HUES64 (cell line): Measurements from ENCODE around the gene METRN.
A peak's percentile ranks its signal among the peaks of the same experiment; 100 is the strongest.

Experiments
- H3K27ac ChIP-seq: 2 replicates; pipeline ENCODE4 v1.7.0; 2013; ENCODE audit warnings: low read depth, low read length, inconsistent platforms
- H3K27me3 ChIP-seq: 2 replicates; pipeline ENCODE4 v1.6.1; 2013; ENCODE audit warnings: mild to moderate bottlenecking, low read length; ENCODE audit not compliant: insufficient read depth
- H3K36me3 ChIP-seq: 2 replicates; pipeline ENCODE4 v1.6.1; 2013; ENCODE audit warnings: mild to moderate bottlenecking, low read length; ENCODE audit not compliant: insufficient read depth
- H3K4me1 ChIP-seq: 2 replicates; pipeline ENCODE4 v1.6.1; 2013; ENCODE audit warnings: mild to moderate bottlenecking, low read length, moderate library complexity; ENCODE audit not compliant: insufficient read depth
- H3K4me3 ChIP-seq: 2 replicates; pipeline ENCODE4 v1.5.1; 2013; ENCODE audit warnings: mild to moderate bottlenecking, low read length, moderate library complexity
- H3K9ac ChIP-seq: 2 replicates; pipeline ENCODE4 v1.6.1; 2013; ENCODE audit warnings: mild to moderate bottlenecking, low read depth, low read length
- H3K9me3 ChIP-seq: 2 replicates; pipeline ENCODE4 v1.6.1; 2013; ENCODE audit warnings: low read depth, low read length; ENCODE audit not compliant: insufficient read depth
- WGBS: fragments of 150-250, 120-280 bp; methylation state at CpG from one replicate; pipeline ENCODE4 v1.1.7; 2013; ENCODE audit warnings: missing lambda C conversion rate; 5-methylcytosine and 5-hydroxymethylcytosine counted together

Gene METRN

DNA sequence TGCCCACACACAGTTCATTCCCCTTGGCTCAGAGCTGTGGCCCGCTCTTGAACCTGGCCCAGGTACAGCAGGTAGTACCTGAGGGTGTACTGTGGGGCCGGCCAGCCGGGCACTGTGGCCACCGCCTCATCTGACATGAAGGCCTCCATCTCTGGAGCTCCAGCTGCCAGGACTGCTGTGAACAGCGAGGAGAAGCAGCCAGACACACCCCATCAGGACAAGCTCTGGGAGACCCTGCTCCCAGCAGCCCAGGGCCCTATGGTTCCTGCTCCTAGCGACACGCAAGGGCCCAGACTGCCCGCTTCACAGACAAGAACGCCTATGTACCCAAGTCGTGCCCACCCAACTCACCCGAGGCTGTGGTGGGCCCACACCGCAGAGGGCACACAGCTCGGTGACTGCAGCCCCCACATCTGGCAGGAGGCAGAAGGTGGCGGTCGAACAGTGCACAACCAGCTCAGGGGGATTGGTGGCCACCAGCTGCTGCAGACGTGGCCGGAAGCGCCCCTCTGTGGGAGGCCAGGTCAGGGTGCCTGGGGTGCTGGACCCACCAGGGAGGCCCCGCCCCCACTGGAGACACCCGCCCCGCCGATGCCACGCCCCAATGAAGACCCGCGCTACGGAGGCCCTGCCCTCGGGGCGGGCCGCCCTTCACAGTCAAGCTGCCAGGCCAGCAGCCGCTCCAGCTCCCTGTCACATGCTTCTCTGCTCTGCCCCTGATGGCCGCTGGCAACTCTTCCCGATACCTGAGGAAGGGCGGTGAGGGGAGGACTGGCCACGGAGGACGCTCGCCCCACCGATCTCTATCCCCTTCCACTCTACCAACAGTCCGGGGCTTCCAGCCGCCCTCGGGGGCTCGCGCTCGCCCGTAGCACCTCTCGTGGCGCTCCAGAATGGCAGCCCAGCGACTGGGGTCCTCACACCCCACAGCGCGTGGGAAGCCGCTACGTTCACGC, 35.8 kb upstream of the METRN start:
- peaks cover 16% of the 10 kb centered on the region; the same call in 1 of the 2 replicates for H3K4me1 ChIP-seq
- no peak overlapping the region; the same call in 1 of the 2 replicates for H3K9ac ChIP-seq
- peaks cover 23% of the 10 kb centered on the region for H3K36me3 ChIP-seq
- no peak overlapping the region; the same call in 1 of the 2 replicates for H3K27ac ChIP-seq
- 33% methylated on average over 49 of the region's 52 CpGs for WGBS
- no peaks in the 10 kb centered on the region for H3K9me3 ChIP-seq
- H3K27me3 ChIP-seq: peaks cover 5% of the 10 kb centered on the region; the same call in 1 of the 2 replicates
- H3K4me3 ChIP-seq: peak overlapping the region; percentile 62

DNA sequence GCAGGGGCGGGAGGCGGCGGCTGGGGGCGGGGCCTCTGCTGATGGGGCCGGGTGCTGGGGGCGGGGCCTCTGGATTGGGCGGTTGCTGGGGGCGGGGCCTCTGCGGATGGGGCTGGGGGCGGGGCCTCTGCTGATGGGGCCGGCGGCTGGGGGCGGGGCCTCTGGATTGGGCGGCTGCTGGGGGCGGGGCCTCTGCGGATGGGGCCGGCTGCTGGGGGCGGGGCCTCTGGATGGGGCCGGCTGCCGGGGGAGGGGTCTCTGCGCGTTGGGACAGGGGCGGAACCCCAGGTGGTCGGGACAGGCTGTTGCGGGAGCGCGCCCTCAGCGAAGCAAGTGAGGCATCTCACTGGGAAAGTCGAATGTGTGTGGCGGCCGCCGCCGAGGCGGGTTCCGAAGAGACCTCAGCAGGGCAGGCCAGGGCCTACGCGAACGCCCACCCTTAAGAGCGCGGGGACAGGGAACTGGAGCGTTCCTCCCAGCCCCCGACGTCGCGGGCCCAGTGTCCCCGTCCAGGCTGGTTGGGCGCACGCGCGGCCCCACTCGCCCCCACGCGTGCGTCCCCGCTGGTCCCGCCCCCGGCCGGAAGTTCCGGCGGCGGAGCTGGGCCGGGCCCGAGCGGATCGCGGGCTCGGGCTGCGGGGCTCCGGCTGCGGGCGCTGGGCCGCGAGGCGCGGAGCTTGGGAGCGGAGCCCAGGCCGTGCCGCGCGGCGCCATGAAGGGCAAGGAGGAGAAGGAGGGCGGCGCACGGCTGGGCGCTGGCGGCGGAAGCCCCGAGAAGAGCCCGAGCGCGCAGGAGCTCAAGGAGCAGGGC, 34.9 kb upstream of the METRN start, which contains the start of gene STUB1:
TSS of gene STUB1 (plus strand) at position 597 of the 811 bp plus-strand sequence. CDS start at position 713, 116 bp downstream.
- Histone ChIP-seq H3K9me3 (no peaks in the 10 kb centered on the region), H3K4me3 (peak within 1 kb of the TSS; percentile 91), H3K27me3 (peaks cover 4% of the 10 kb centered on the region; the same call in 1 of the 2 replicates), H3K9ac (peak within 1 kb of the TSS; percentile 89), H3K4me1 (peaks cover 10% of the 10 kb centered on the region; the same call in 1 of the 2 replicates), H3K27ac (peak within 1 kb of the TSS; percentile 72; the same call in 1 of the 2 replicates), H3K36me3 (peaks cover 21% of the 10 kb centered on the region)
- WGBS: under 1% methylated on average over 85 of the region's 91 CpGs

DNA sequence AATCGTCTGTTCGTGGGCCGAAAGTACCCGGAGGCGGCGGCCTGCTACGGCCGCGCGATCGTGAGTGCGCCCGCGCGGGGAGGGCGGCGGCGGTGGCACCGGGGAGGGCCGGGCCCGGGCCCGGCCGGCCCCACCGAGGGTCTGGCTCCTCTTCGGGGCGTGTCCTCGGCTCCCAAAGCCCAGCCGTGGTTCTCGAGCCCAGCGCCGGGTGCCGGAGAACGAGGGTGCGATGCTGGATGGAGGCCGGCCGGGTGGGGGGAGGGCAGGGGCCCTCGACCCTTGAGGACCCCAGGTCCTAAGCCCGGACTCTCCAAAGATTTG, 34.3 kb upstream of the METRN start:
- under 1% methylated on average over 38 of the region's 38 CpGs for WGBS
- Histone ChIP-seq H3K36me3 (peaks cover 24% of the 10 kb centered on the region), H3K27me3 (no peaks in the 10 kb centered on the region), H3K4me3 (peak overlapping the region; percentile 91), H3K9ac (peak overlapping the region; percentile 89), H3K27ac (peak overlapping the region; percentile 72; the same call in 1 of the 2 replicates), H3K4me1 (peaks cover 10% of the 10 kb centered on the region; the same call in 1 of the 2 replicates), H3K9me3 (no peaks in the 10 kb centered on the region)

DNA sequence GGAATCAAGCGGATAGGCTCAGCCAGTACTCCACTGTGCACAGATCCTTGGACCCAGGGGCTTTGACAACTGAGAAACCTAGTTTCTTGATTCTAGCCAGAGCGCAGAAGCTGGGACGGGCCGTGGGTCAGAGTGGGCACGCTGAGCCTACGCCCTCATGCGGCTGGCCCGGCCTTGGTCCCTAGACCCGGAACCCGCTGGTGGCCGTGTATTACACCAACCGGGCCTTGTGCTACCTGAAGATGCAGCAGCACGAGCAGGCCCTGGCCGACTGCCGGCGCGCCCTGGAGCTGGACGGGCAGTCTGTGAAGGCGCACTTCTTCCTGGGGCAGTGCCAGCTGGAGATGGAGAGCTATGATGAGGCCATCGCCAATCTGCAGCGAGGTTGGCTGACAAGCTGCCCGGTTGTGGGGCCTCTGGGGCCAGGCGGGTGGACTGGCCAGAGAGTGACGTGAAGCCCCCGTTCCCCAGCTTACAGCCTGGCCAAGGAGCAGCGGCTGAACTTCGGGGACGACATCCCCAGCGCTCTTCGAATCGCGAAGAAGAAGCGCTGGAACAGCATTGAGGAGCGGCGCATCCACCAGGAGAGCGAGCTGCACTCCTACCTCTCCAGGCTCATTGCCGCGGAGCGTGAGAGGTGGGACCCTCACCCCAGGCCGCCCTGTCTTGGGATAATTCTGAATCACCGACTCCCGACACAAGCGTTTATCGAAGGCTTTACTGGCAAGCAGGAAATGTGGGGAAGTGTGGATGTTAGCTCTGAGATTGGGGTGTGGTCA, 33.8 kb upstream of the METRN start:
- no peak overlapping the region; the same call in 1 of the 2 replicates for H3K27ac ChIP-seq
- H3K9ac ChIP-seq: peak overlapping the region; percentile 89
- H3K9me3 ChIP-seq: no peaks in the 10 kb centered on the region
- H3K27me3 ChIP-seq: no peaks in the 10 kb centered on the region
- H3K4me1 ChIP-seq: peaks cover 10% of the 10 kb centered on the region; the same call in 1 of the 2 replicates
- peaks cover 27% of the 10 kb centered on the region for H3K36me3 ChIP-seq
- H3K4me3 ChIP-seq: peak overlapping the region; percentile 91
- 60% methylated on average over 44 of the region's 44 CpGs for WGBS

DNA sequence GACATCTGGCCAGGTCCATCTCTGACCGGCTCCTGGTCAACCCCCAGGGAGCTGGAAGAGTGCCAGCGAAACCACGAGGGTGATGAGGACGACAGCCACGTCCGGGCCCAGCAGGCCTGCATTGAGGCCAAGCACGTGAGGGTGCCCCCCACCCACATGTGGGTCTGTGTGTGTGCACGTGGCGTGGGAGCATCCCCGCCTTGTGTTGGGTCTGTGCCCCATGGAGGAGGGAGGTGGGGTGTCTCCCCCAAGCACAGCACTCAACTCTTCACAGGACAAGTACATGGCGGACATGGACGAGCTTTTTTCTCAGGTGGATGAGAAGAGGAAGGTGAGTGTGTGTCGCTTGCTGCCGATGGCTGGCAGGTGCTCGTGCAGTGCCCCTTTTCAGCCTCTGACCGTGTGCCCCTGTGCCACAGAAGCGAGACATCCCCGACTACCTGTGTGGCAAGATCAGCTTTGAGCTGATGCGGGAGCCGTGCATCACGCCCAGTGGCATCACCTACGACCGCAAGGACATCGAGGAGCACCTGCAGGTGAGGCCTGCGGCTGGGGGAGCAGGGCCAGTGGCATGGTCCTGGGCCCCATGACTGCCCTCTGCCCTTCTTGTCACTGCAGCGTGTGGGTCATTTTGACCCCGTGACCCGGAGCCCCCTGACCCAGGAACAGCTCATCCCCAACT, 33.0 kb upstream of the METRN start:
- no peaks in the 10 kb centered on the region for H3K9me3 ChIP-seq
- peaks cover 34% of the 10 kb centered on the region for H3K36me3 ChIP-seq
- WGBS: 93% methylated on average over 28 of the region's 28 CpGs
- no peak overlapping the region for H3K9ac ChIP-seq
- peak overlapping the region; percentile 91 for H3K4me3 ChIP-seq
- H3K27ac ChIP-seq: no peak overlapping the region
- no peaks in the 10 kb centered on the region for H3K27me3 ChIP-seq
- peaks cover 10% of the 10 kb centered on the region; the same call in 1 of the 2 replicates for H3K4me1 ChIP-seq

DNA sequence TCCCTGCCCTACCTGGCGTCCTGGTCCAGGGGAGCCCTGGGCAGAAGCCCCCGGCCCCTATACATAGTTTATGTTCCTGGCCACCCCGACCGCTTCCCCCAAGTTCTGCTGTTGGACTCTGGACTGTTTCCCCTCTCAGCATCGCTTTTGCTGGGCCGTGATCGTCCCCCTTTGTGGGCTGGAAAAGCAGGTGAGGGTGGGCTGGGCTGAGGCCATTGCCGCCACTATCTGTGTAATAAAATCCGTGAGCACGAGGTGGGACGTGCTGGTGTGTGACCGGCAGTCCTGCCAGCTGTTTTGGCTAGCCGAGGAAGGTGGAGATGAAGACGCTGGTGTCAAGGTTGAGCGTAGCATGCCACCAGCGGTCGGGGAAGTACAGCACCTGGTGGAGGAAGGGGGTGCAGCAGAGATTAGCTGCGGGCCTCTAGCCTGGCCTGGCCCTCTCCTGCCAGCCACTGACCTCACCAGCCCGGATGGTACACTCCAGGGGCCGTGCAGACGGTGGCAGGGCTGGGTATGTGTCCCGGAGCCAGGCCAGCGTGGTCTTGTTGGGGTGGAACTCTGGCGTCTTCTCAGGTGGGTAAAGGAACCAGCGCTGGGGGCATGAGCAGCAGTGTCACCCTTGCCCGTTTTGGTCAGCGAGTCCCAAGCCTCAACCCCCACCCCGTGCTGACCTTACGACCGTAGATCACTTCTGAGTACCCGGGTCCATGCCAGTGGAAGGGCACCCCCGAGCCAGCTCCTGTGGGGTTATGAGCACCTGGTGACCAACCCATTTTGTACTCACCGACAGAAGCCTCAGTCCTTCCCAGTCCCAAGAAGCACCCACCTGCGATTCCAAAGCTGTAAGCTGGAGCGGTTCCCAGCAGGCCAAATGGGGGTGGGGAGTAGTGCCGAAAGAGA, 32.2 kb upstream of the METRN start:
- WGBS: 93% methylated on average over 36 of the region's 36 CpGs
- H3K9me3 ChIP-seq: no peaks in the 10 kb centered on the region
- peak overlapping the region; percentile 83 for H3K4me3 ChIP-seq
- H3K36me3 ChIP-seq: peaks cover 40% of the 10 kb centered on the region
- H3K4me1 ChIP-seq: peaks cover 10% of the 10 kb centered on the region; the same call in 1 of the 2 replicates
- H3K27me3 ChIP-seq: no peaks in the 10 kb centered on the region
- H3K27ac ChIP-seq: no peak overlapping the region
- no peak overlapping the region for H3K9ac ChIP-seq

DNA sequence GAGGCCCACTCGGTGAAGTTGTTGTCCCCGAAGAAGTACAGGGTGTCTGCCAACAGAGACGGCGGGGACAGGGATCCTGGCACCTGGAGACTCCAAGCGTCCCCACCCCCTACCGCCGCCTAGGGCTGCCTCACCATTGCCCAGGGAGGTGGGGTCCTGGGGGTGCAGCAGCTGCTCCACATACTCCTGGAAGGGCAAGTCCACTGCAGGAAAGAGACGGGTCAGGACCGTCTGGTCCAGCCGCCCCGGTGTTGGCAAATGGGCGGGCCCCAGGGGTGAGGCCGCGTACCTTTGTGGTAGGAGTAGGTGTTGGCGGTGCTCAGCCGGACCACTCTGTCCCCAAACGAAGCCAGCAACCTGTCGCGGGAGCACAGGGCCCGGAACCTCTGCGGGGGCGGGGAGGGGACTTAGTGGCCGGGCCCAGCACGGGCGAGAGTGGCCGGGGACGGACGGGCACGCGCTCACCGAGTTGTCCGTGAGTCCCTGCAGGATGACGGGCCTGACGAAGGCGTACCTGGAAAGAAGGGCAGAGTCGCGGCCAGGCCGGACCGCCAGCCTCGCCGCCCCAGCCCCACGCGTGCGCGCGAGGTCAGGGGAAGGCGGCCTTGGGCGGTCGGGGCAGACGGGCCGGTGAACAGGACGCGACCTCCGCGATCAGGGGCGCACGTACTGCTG, 31.4 kb upstream of the METRN start:
- peak overlapping the region; percentile 63; the same call in 1 of the 2 replicates for H3K27ac ChIP-seq
- peak overlapping the region; percentile 83 for H3K4me3 ChIP-seq
- peak overlapping the region; percentile 85 for H3K9ac ChIP-seq

DNA sequence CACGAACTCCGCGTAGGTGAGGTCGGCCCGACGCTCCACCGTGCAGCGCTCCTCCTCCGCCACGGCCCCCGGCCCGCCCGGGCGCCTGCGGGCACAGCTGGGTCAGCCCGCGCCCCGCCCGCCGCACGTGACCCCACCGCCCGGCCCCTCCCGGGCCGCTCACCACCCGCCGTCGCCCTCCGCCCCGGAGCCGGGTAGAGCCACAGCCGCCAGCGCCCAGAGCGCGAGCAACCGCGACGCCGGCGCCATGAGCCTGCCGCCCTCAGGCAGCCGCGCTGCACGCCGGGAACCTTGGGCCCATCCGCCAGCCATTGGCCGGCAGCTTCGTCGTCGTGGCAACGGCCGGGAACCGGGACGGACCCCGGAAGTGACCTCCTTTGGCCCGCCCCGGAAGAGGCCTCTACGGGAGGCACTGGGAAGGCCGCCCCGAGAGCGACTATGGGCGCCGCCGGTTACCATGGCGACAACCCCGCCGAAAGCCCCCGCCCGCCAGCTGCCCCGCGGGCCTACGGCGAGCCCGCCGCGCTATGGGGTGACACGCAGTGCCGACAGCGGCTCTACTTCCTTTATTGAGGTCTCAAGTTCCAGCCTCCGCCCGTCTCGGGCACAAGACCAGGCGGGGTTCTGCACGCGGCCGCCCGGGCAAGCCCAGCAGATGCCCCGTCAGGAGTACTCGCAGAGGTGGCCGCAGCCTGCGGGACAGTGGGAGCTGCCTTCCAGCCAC, 30.7 kb upstream of the METRN start, which contains the start of gene JMJD8:
TSS of gene JMJD8 (minus strand) at position 264 of the 724 bp plus-strand sequence. CDS start at position 249, 15 bp downstream.
- Histone ChIP-seq H3K4me3 (peak within 1 kb of the TSS; percentile 83), H3K9ac (peak within 1 kb of the TSS; percentile 85), H3K36me3 (peaks cover 40% of the 10 kb centered on the region), H3K9me3 (no peaks in the 10 kb centered on the region), H3K27me3 (no peaks in the 10 kb centered on the region), H3K27ac (peak within 1 kb of the TSS; percentile 64; the same call in 1 of the 2 replicates), H3K4me1 (peaks cover 10% of the 10 kb centered on the region; the same call in 1 of the 2 replicates)
- 8% methylated on average over 91 of the region's 91 CpGs for WGBS

More for the DNA sequence above, 31.4 kb upstream of the METRN start:
- H3K36me3 ChIP-seq: peaks cover 40% of the 10 kb centered on the region
- no peaks in the 10 kb centered on the region for H3K9me3 ChIP-seq
- no peaks in the 10 kb centered on the region for H3K27me3 ChIP-seq
- H3K4me1 ChIP-seq: peaks cover 10% of the 10 kb centered on the region; the same call in 1 of the 2 replicates
- WGBS: 13% methylated on average over 57 of the region's 57 CpGs
